Endothelial cell (in vitro differentiated cells): Measurements from ENCODE around the gene TEPSIN. TPM values are rescaled to one million over a fixed set of nuclear protein-coding genes. Genes with fewer than 3 reads are reported as not detected.

Experiments
- DNase-seq: peaks from one replicate; pipeline ENCODE4 v3.0.0; 2021; ENCODE audit warnings: low spot score
- H3K27ac Mint-ChIP-seq: one replicate; pipeline ENCODE4 v1.8.0; 2021; ENCODE audit warnings: mixed read lengths, inconsistent platforms; ENCODE audit not compliant: unreplicated experiment
- H3K27me3 Mint-ChIP-seq: one replicate; pipeline ENCODE4 v1.8.0; 2021; ENCODE audit warnings: mild to moderate bottlenecking, moderate library complexity, mixed read lengths, inconsistent platforms; ENCODE audit not compliant: unreplicated experiment
- H3K36me3 Mint-ChIP-seq: one replicate; pipeline ENCODE4 v1.8.0; 2021; ENCODE audit warnings: mild to moderate bottlenecking, low read depth, mixed read lengths, inconsistent platforms; ENCODE audit not compliant: unreplicated experiment
- H3K4me1 Mint-ChIP-seq: one replicate; pipeline ENCODE4 v1.8.0; 2021; ENCODE audit warnings: mild to moderate bottlenecking, mixed read lengths, inconsistent platforms; ENCODE audit not compliant: unreplicated experiment
- H3K4me3 Mint-ChIP-seq: one replicate; pipeline ENCODE4 v1.8.0; 2021; ENCODE audit warnings: mild to moderate bottlenecking, mixed read lengths, inconsistent platforms; ENCODE audit not compliant: unreplicated experiment
- H3K9me3 Mint-ChIP-seq: one replicate; pipeline ENCODE4 v1.8.0; 2021; ENCODE audit warnings: mixed read lengths, inconsistent platforms; ENCODE audit not compliant: unreplicated experiment
- total RNA-seq: library from RNA; stranded (reverse); fragmentation: NEBNext Ultra II Directional; extraction: Animal tissue kit (Norgen Biotek cat#: 25700); gene quantifications from one replicate; pipeline ENCODE4 v1.2.1, GENCODE V29; 2021; ENCODE audit not compliant: unreplicated experiment
- TF ChIP-seq, protein P1 (sequence below): fragments of 200-600 bp; sonication (generic); IDR thresholded peaks from one replicate; pipeline ENCODE4 v1.5.0; 2021; ENCODE audit warnings: antibody characterized with exemption; ENCODE audit not compliant: unreplicated experiment

The TEPSIN gene
- total RNA-seq, 1 donor from 2014 or later, result 43.8 TPM

- H3K27me3 Mint-ChIP-seq, result peaks cover 22% of the 10 kb centered on the region
- H3K9me3 Mint-ChIP-seq, result no peaks in the 10 kb centered on the region
- no peak for DNase-seq
- H3K4me1 Mint-ChIP-seq, result no peaks in the 10 kb centered on the region
- H3K27ac Mint-ChIP-seq, result no peak overlapping the region
- peaks cover 10% of the 10 kb centered on the region for H3K36me3 Mint-ChIP-seq
- peak overlapping the region; percentile 35 for H3K4me3 Mint-ChIP-seq
- TF ChIP-seq, protein P1, sequence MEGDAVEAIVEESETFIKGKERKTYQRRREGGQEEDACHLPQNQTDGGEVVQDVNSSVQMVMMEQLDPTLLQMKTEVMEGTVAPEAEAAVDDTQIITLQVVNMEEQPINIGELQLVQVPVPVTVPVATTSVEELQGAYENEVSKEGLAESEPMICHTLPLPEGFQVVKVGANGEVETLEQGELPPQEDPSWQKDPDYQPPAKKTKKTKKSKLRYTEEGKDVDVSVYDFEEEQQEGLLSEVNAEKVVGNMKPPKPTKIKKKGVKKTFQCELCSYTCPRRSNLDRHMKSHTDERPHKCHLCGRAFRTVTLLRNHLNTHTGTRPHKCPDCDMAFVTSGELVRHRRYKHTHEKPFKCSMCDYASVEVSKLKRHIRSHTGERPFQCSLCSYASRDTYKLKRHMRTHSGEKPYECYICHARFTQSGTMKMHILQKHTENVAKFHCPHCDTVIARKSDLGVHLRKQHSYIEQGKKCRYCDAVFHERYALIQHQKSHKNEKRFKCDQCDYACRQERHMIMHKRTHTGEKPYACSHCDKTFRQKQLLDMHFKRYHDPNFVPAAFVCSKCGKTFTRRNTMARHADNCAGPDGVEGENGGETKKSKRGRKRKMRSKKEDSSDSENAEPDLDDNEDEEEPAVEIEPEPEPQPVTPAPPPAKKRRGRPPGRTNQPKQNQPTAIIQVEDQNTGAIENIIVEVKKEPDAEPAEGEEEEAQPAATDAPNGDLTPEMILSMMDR, result no peak
These were observed 6.3 kb upstream of the TEPSIN start for GRCh38 chr17:81245024-81245664.

DNA sequence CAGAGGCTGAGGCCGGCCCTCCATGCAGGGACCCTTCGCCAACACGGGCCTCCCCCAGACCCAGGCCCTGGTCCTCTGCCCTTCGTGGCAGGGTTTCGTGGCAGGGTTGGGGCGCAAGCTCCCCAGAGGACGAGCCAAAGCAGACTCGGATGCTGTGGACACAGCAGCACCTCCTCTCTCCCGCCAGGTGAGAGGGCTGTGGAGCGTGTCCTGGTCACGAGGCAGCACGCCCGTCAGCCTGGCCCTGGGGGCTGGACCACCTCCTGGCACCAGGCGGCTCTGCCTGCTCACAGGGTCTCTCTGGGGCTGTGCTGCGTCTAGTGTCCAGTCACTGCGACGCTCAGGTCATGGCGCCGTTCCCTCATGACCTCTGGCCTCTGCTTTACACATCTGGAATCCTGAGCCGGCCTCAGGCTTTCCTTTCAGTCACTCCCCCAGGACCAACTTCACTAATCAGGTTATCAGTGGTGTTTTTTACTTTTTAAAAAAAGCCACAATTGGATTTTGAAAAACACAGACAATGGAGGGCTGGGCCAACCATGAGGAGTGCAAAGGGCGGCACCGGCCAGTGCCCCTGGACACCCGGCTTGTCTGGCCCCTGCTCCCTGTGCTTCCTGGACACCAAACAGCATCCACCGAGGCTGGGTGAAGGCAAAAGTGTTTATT is 5.6 kb upstream of the TEPSIN start:
- Mint-ChIP-seq H3K9me3 (no peaks in the 10 kb centered on the region), H3K27me3 (peaks cover 22% of the 10 kb centered on the region), H3K4me1 (no peaks in the 10 kb centered on the region), H3K36me3 (peaks cover 6% of the 10 kb centered on the region), H3K4me3 (peak overlapping the region; percentile 35), H3K27ac (no peak overlapping the region)
- TF ChIP-seq, protein P1, result no peak
- DNase-seq, result no peak

GRCh38 chr17:81243333-81243664 is 4.4 kb upstream of the TEPSIN start:
- H3K4me1 Mint-ChIP-seq, result no peaks in the 10 kb centered on the region
- DNase-seq, result no peak
- TF ChIP-seq, protein P1, result no peak
- H3K9me3 Mint-ChIP-seq, result no peaks in the 10 kb centered on the region
- H3K27me3 Mint-ChIP-seq, result peaks cover 20% of the 10 kb centered on the region
- no peak overlapping the region for H3K27ac Mint-ChIP-seq
- H3K36me3 Mint-ChIP-seq, result peaks cover 4% of the 10 kb centered on the region
- no peak overlapping the region for H3K4me3 Mint-ChIP-seq

- Mint-ChIP-seq H3K4me3 (no peak overlapping the region), H3K4me1 (peaks cover 5% of the 10 kb centered on the region), H3K27ac (peak overlapping the region; percentile 30), H3K36me3 (no peaks in the 10 kb centered on the region), H3K9me3 (no peaks in the 10 kb centered on the region), H3K27me3 (peaks cover 16% of the 10 kb centered on the region)
- DNase-seq, result no peak
- TF ChIP-seq, protein P1, result no peak
These were observed 3.8 kb upstream of the TEPSIN start for GRCh38 chr17:81242421-81243332.
